PC-9 (cell line): Measurements from ENCODE around the gene SLC6A19.
A peak's percentile ranks its signal among the peaks of the same experiment; 100 is the strongest.

Source experiments
- CTCF ChIP-seq: fragments of 200-600 bp; sonication (generic); conservative IDR thresholded peaks from 2 replicates; pipeline ENCODE4 v1.6.1; 2017; ENCODE audit warnings: mixed run types, antibody characterized with exemption, mild to moderate bottlenecking, moderate library complexity
- EZH2 ChIP-seq: fragments of 200-600 bp; sonication (generic); IDR thresholded peaks from 2 replicates; pipeline ENCODE4 v1.8.0; 2017; ENCODE audit warnings: antibody characterized with exemption, low read depth

- TF ChIP-seq CTCF: no peak
- TF ChIP-seq EZH2: peak; percentile 16; the same call in 1 of the 2 replicates
These were observed 2.0 kb downstream of the SLC6A19 start for GRCh38 chr5:1203311-1203967.
